Panc1 (cell line): ENCODE results near the gene GPR152.

Source experiments
- CTCF ChIP-seq: fragments of 450-650 bp; IDR thresholded peaks from 2 replicates; pipeline ENCODE4 v1.5.1; 2017; ENCODE audit warnings: mild to moderate bottlenecking
- REST ChIP-seq, 2 experiments: IDR thresholded peaks; 2 replicates each; pipeline ENCODE4 v1.6.1; 2011 to 2012; ENCODE audit warnings: low read depth in 2 of 2, control low read depth in 1 of 2, low read length in 1 of 2, mild to moderate bottlenecking in 1 of 2, moderate library complexity in 1 of 2; ENCODE audit not compliant: insufficient read depth in 1 of 2
- SIN3A ChIP-seq: IDR thresholded peaks from 2 replicates; pipeline ENCODE4 v1.6.1; 2012; ENCODE audit warnings: low read depth, mild to moderate bottlenecking, low read length, moderate library complexity, borderline replicate concordance; ENCODE audit not compliant: insufficient read depth
- TCF7L2 ChIP-seq: IDR thresholded peaks from 2 replicates; pipeline ENCODE4 v1.6.1; 2011; ENCODE audit warnings: mild to moderate bottlenecking, low read depth, low read length, inconsistent platforms

GRCh38 chr11:67440229-67441097, 12.1 kb downstream of the GPR152 start:
- TF ChIP-seq CTCF (no peak), REST (IDR thresholded peaks at IDR 0.05; ENCODE audit: insufficient read depth in 1 of 2, low read depth in 2 of 2, low read length in 1 of 2) (no peak), SIN3A (no peak), TCF7L2 (no peak)
